GM18505 (cell line): Measurements from ENCODE around the gene ARID1B.

Source experiments
- ATAC-seq: cut with Tn5 transposase; IDR thresholded peaks from one replicate; pipeline ENCODE4 v1.9.1; 2021; ENCODE audit not compliant: unreplicated experiment
- POLR2A ChIP-seq: IDR thresholded peaks from 4 replicates; pipeline ENCODE4 v1.6.1; 2011; ENCODE audit warnings: borderline replicate concordance; ENCODE audit not compliant: insufficient read depth, insufficient read length; ENCODE audit errors: extremely low read depth

Gene ARID1B

DNA sequence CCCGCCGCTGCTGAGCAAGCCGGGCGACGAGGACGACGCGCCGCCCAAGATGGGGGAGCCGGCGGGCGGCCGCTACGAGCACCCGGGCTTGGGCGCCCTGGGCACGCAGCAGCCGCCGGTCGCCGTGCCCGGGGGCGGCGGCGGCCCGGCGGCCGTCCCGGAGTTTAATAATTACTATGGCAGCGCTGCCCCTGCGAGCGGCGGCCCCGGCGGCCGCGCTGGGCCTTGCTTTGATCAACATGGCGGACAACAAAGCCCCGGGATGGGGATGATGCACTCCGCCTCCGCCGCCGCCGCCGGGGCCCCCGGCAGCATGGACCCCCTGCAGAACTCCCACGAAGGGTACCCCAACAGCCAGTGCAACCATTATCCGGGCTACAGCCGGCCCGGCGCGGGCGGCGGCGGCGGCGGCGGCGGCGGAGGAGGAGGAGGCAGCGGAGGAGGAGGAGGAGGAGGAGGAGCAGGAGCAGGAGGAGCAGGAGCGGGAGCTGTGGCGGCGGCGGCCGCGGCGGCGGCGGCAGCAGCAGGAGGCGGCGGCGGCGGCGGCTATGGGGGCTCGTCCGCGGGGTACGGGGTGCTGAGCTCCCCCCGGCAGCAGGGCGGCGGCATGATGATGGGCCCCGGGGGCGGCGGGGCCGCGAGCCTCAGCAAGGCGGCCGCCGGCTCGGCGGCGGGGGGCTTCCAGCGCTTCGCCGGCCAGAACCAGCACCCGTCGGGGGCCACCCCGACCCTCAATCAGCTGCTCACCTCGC lies 1.5 kb downstream of the ARID1B start:
- no peak for ATAC-seq
- no peak for TF ChIP-seq POLR2A

DNA sequence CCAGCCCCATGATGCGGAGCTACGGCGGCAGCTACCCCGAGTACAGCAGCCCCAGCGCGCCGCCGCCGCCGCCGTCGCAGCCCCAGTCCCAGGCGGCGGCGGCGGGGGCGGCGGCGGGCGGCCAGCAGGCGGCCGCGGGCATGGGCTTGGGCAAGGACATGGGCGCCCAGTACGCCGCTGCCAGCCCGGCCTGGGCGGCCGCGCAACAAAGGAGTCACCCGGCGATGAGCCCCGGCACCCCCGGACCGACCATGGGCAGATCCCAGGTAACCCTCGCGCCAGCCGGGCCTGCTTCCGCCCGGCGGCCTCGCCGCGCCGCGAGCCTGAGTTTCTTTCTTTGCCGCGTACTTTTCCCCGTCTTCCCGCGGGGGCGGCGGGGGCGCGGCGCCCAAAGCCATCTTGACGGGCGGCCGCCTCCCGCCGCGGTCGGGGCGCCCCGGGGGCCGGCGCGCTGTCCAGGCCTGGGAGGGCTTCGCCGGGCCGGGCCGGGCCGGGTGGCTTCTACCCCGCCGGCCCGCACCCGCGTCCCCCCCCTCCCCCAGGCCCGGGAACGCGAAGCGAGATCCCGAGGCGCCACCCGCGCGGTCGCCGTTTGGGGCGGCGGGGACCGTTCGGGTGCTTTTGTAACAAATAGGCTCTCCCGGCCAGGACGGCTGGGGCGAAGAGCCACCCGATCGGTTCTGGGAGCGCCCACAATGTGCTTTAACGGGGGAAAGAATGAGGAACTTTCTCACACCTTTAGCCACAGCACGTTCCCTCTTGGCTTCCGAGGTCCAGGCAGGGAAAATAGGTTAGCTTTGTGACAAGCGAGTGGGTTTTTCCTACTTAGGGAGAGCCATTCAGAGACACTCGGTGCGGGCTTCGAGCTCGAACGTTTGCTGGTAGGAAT lies 2.3 kb downstream of the ARID1B start:
- peak; percentile 62 for TF ChIP-seq POLR2A

DNA sequence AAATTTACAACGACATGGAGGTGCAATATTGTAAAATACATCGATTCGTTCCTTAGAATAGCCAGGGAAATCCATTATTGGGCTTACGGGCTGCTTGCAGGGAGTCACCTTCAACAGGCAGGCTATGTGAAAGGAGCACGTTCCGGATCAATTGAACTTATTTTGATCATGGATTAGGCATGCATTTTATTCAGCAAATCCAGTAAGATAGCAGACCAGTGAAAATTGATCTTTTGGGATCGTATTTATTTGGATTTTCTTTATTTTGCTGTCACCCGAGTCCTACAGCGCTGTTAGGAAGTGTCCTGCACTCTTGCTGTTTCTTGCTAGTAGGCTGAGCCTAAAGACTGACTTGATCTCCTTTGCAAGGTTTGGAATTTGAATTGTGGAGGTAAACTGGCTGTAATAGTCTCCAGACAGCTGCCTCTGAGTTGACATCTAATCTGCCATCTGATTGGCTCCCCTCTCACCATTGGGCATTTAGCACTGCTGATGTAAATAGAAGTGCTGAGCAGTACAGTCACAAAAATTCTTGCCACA lies 3.0 kb downstream of the ARID1B start:
- peak; percentile 46 for ATAC-seq
- TF ChIP-seq POLR2A: peak; percentile 52

More for the DNA sequence above, 2.3 kb downstream of the ARID1B start:
- ATAC-seq: no peak

DNA sequence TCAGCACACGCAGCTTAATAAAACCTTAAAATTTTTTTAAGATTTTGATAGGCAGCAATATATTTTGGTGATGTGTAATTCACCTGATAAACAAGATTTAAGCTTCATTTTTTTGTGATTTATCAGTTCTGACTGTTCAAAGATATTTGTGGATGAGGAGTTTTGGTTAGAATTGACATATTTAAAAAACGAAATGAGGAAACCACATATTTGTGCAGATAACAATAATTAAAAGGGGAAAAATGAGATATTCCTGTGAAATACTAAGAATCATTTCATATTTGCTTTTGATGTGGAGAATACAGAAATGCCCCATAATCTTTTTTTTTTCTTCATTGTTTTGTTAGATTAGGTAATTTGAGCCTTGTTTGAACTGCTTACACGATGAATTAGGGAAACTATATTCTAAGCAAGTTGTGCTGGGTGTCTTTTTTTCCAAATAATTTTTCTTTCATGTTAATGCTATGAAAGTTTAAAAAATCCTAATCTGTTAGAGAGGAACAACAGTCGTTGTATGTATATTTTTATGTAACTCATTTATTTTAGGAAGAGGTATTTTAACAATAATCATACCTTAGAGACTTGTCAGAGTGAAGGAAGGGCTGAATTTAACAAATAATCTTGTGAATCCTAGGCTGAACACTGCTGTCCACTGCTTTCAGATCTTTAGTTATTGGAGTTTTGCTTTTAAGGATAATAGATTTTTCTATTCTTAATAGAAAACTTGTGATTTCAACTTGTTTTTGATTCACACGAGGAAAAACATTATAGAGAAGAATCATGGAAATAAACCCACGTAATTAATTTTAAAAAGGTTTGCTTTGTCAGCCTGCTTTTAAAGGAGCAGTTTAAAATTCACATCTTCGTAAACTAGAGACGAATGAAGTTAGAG lies 4.0 kb downstream of the ARID1B start:
- ATAC-seq: no peak
- no peak for TF ChIP-seq POLR2A

DNA sequence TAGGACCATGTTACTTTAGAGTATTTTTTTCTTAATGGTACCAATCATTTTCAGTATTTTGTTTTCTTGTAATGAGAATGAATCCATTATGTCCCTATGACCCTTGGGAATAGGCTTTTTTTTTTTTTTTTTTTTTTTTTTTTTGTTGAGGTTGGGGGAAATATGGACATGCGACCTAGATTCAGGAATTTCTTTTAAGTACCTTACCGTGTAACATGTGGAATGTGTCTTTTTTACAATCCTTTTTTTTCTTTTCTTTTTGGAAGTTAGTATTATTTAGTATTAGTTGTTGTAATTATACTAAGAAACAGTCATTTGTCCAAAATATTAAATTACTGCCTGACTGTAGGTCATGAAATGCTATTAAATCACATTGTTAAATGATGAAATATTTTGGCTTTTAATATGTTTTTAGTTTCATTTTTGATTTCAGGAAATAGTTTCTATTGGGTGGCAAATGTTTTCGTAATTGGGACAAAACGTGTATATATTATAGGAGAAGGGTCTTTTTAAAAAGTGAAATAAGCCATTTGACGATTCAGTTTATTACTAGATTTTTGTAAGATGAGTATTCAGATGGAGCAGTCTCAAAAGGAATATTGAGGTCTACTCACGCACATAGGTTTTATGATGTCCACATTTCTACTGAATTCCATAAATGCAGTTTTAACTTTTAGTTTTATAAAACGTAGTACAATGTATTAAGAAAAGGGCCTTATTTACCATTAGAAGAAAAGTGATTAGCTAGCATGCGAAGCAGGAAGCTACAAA lies 4.9 kb downstream of the ARID1B start:
- ATAC-seq: no peak
- no peak for TF ChIP-seq POLR2A

DNA sequence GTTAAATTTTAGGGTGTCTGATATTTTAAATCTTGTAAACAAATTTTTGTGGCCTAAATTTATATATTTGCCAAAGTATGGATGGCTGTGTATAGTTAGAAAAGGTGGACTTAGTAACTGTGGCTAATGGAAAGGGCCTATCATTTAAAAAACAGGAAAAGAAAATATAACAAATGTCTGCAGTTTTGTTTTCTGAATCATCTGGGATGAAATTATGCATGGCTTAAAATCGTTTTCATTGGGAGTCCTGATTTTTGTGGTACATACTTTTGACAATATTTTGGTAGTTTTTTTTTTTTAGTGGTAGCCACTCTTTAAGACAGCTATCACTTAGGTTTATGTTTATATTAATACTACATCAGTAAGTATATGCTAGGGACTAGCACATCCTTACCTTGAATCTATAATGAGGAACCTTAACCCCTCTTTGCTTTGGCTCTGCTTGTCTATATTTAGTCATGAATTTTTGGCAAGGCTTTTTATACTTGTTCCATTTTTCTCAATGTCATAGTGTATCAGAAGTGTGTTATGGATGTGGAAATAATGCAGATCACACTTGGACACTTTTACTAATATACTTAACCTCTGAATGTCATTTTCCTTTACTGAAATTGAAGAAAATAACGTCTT lies 5.6 kb downstream of the ARID1B start:
- TF ChIP-seq POLR2A: no peak
- ATAC-seq: no peak

DNA sequence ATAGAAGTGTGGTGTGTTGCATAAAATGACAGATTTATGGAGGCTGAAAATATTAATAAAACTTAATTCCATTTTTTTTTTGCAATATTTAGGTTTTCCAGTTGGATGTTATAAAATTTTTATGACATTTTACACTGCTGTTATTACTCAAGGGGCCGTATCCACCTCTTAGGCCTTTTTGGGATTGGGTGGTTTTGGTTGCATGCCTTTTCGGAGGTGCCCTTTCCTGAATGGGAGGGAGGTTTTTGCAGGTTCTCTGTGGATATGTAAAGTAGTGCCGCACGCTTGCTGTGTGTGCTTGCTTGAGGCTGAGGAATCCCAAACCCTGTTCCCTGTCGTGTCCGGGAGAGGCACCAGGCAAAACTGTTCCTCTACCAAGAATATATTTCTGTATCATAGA lies 6.8 kb downstream of the ARID1B start:
- TF ChIP-seq POLR2A: no peak
- no peak for ATAC-seq

DNA sequence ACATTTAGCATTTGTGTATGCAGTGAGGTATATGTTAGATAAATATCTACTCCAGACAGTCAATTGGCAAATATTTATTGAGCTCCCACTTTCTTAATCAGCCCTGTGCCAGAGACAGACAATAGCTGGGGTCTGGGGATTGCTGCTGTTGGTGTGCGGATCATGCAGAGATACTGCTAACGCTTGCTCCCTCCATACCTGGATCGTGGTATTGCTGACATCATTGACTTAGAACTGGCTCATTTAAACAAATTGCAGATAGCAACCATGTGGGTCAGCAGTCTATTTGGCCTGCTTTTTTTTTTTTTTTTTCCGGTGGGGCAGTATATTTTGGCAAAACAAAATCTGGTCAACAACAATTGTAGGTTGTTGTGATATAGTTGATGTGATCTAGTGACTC lies 9.5 kb downstream of the ARID1B start:
- no peak for TF ChIP-seq POLR2A
- no peak for ATAC-seq

DNA sequence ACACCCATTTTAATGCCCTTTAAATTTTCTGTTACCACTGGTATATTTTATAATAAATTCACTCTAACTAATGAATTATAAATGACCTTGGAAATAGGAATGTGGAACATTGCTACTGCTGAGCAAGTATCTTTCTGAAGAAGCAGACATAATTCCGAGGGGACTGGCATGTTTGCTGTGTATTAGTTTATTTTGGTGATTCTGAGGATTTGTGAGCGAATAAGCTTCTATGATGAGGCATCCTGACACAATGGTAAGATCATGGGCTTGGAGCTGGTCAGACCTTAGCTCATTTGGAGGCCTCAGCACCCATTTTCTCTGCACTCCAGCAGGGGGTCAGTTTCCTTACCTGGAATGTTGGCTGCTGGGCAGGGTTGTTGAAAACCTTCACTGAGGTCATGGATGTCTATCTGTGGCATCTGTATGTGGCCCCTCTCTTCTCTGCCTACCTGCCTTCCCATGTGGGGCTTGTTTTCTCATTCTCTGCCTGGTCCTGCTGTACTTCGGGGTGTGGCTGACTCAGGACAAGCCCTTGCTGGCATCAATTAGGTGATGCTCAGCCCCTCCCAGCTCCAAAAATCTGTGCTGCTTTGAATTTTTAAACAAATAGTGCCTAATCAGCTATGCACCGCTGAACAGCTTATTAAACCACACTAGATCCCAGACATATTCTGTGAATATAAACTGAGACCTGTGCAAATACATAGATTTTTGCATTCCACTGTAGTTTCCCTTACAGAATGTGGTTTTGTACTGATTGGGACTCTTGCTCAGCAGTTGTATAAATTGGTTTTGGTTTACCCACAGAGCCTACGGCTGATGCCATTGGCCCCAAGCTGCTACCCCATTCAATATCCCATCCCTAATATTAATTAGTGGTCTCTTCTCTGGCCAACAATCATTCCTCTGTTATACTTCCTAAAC lies 10.7 kb downstream of the ARID1B start:
- peak; percentile 23 for TF ChIP-seq POLR2A
- ATAC-seq: no peak

DNA sequence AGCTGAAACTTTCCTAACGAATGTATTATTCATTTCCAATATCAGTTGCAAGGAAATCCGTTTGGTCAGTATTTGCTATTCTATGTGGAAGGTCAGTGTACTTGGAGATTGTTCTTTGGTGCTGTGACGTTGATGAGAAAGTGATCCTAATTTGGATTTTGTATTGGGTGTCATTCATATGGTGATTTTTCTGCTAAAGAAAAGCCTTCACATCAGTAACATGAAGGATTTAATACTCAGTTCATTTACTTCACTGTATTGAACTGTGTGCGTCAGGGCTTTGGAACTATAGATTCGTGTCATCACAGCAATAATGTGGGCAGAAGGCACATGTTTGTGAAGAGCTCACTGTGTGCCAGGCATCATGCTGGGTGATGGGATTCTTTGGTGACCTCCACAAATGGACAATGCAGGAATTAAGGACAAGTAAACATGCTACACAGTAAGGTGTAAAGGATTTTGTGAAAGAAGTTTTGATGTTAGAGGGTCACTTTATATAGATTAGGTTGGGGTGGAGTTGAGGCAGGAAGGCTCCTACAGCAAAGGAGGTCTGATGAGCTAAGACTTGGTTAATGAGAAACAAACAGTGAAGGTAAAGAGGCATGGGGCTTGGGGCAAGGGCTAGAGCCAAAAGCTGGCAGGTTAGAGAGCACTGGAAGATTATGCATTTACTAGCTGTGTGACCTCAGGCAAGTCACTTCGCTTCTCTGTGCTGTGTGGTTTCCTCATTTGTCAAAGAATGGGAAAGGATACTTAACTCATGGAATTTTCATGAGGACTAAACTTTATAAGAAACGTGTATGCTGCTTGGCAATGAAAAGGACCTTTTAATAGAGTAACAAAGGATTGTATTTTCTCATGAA lies 12.1 kb downstream of the ARID1B start:
- TF ChIP-seq POLR2A: no peak
- ATAC-seq: no peak
